Pancreas (tissue), 10 donors: ENCODE data around the gene C10orf88. TPM values are rescaled to one million over a fixed set of nuclear protein-coding genes. Genes with fewer than 3 reads are reported as not detected.

Experiments used
- ATAC-seq, 4 donors: fragments of 200-7000 bp; cut with Tn5 transposase; one replicate each; pipeline versions ENCODE4 v1.8.0 to v1.9.1; 2020; ENCODE audit warnings: mild to moderate bottlenecking in 4 of 4, moderate library complexity in 4 of 4
- DNase-seq, 6 donors: peaks; one replicate each; pipeline ENCODE4 v3.0.0-alpha.2; 2020
- FAIRE-seq: peaks from 2 replicates; lab custom pipeline; 2012; peaks lifted over from hg19 to GRCh38; lab: Jason Lieb, UNC
- H3K27ac ChIP-seq, 4 donors: fragments of 200-600 bp; sonication (generic); 1 replicate in 3 of 4; 2 replicates in 1 of 4; pipeline versions ENCODE4 v1.5.0 to v1.8.0; 2020
- H3K27me3 ChIP-seq, 4 donors: fragments of 200-600 bp; one replicate each; pipeline ENCODE4 v1.8.0; 2021
- H3K36me3 ChIP-seq, 3 donors: fragments of 200-600 bp; sonication (generic) in 1 of 3; one replicate each; pipeline versions ENCODE4 v1.5.0 to v1.8.0; 2020 to 2021
- H3K4me1 ChIP-seq, 3 donors: fragments of 200-600 bp; one replicate each; pipeline ENCODE4 v1.8.0; 2021
- H3K4me3 ChIP-seq, 4 donors: fragments of 200-600 bp; sonication (generic) in 2 of 4; one replicate each; pipeline versions ENCODE4 v1.5.0 to v1.8.0; 2020 to 2021
- H3K9me3 ChIP-seq, 4 donors: fragments of 200-600 bp; one replicate each; pipeline ENCODE4 v1.8.0; 2021
- CTCF ChIP-seq, 4 donors: fragments of 200-600 bp; sonication (generic) in 3 of 4; IDR thresholded peaks; one replicate each; pipeline versions ENCODE4 v1.5.0 to v1.8.0; 2021; ENCODE audit warnings: antibody characterized with exemption in 4 of 4
- WGBS, 2 donors: extraction: QIAGEN DNeasy Blood & Tissue Kit; methylation state at CpG; one replicate each; pipeline ENCODE4 v1.1.7; 2013; 5-methylcytosine and 5-hydroxymethylcytosine counted together
- intact Hi-C, 3 donors: fragments of 100-400 bp; cut with DNase I; formaldehyde crosslinking; loops; one replicate each; pipeline versions ENCODE4 v1.11.1 to v1.14.2; 2022
- polyA plus RNA-seq, 2 donors: library from polyadenylated mRNA; stranded (reverse); fragments of 200-250 nt; gene quantifications; one replicate each; pipeline ENCODE4 v1.2.3, GENCODE V29; 2013
- total RNA-seq, 6 donors: library from RNA; stranded (reverse); fragmentation: NEBNext Ultra II Directional in 4 of 6; extraction: Animal tissue kit (Norgen Biotek cat#: 25700) in 4 of 6; gene quantifications; one replicate each; pipeline versions ENCODE4 v1.2.1 to v1.2.4, GENCODE V29; 2021 to 2023
- donor health status: healthy with polysubstance abuse.
- donor health status: DM: no; HTN: no; CAD: no; lungs with moderate emphysema.
- donor health status: DM: no; HTN: no; CAD: no.
- donor health status: control.
- donor health status: control.
- donor health status: Bipolar disorder and iron deficiency.
- donor health status: DM: yes; HTN: yes; CAD: no.
- donor health status: DM: no; HTN: no; CAD: no.
- donor health status: DM: no; HTN: no; CAD: no.
- donor health status: DM: yes; HTN: yes; CAD: no.

The C10orf88 gene
- total and polyA plus RNA-seq, 8 donors: 2.2 to 5.6 (median 3.4) TPM

- intact Hi-C loops: no loop called here
- Histone ChIP-seq H3K4me1 (no peaks in the 10 kb centered on the region), H3K4me3 (no peak overlapping the region), H3K9me3 (no peaks in the 10 kb centered on the region), H3K36me3 (no peaks in the 10 kb centered on the region), H3K27ac (no peak overlapping the region), H3K27me3 (no peaks in the 10 kb centered on the region)
- WGBS, 2 donors: 86 to 89% methylated on average over 5 of the region's 5 CpGs
- FAIRE-seq (no peak), ATAC-seq (no peak), DNase-seq (no peak)
- TF ChIP-seq CTCF (IDR thresholded peaks at IDR 0.05): no peak
Measured at GRCh38 chr10:122894261-122894944, 59.6 kb downstream of the C10orf88 start.

GRCh38 chr10:122884166-122884565 lies 69.9 kb downstream of the C10orf88 start:
- DNase-seq (no peak), FAIRE-seq (no peak), ATAC-seq (no peak)
- no peak overlapping the region for H3K27ac ChIP-seq
- peaks cover 0 to 2% (median 0%) of the 10 kb centered on the region in 3 donors for H3K4me1 ChIP-seq
- H3K4me3 ChIP-seq: no peak overlapping the region
- no peaks in the 10 kb centered on the region for H3K36me3 ChIP-seq
- H3K9me3 ChIP-seq: no peaks in the 10 kb centered on the region
- H3K27me3 ChIP-seq: no peaks in the 10 kb centered on the region
- intact Hi-C loops: no loop called here
- no peak for TF ChIP-seq CTCF (IDR thresholded peaks at IDR 0.05)
- 98 to 100% methylated on average over 1 of the region's 1 CpG for WGBS, 2 donors

GRCh38 chr10:122882766-122883165 lies 71.3 kb downstream of the C10orf88 start:
- no peak for ATAC-seq

More at GRCh38 chr10:122882766-122883165, 71.3 kb downstream of the C10orf88 start:
- peaks cover 0 to 10% (median 0%) of the 10 kb centered on the region in 3 donors for H3K4me1 ChIP-seq
- FAIRE-seq (no peak), DNase-seq (no peak)
- H3K27me3 ChIP-seq: no peaks in the 10 kb centered on the region
- H3K9me3 ChIP-seq: no peaks in the 10 kb centered on the region
- no peak overlapping the region for H3K27ac ChIP-seq
- H3K36me3 ChIP-seq: no peaks in the 10 kb centered on the region
- intact Hi-C loops: no loop called here
- TF ChIP-seq CTCF (IDR thresholded peaks at IDR 0.05): no peak
- H3K4me3 ChIP-seq: no peak overlapping the region

Other genes starting within 250 kb of the C10orf88 start
- 1,000 to 10,000 TPM in 4 of 6 donors, 100 to 1,000 TPM in 2; 734 to 3,085 (median 1,884) TPM for gene CUZD1, start 108.4 kb downstream of the C10orf88 start, total RNA-seq
- gene CUZD1, start 108.4 kb downstream of the C10orf88 start, polyA plus RNA-seq: 1,000 to 10,000 TPM; 2,023 to 2,052 TPM
- gene FAM24B, start 74.6 kb downstream of the C10orf88 start, total RNA-seq: 1 to 10 TPM; 3.5 to 5.1 (median 4.8) TPM
- 1 to 10 TPM; 6.8 to 7.1 TPM for gene FAM24B, start 74.6 kb downstream of the C10orf88 start, polyA plus RNA-seq
- not detected for gene FAM24A, start 43.6 kb downstream of the C10orf88 start, total RNA-seq
- gene FAM24A, start 43.6 kb downstream of the C10orf88 start, polyA plus RNA-seq: not detected
- 1 to 10 TPM; 1.4 to 3.1 (median 2.2) TPM for gene PSTK, start 26.2 kb upstream of the C10orf88 start, total RNA-seq
- 1 to 10 TPM; 1.9 to 3.1 TPM for gene PSTK, start 26.2 kb upstream of the C10orf88 start, polyA plus RNA-seq
- 10 to 100 TPM in 3 of 6 donors, 1 to 10 TPM in 3; 7.4 to 13.1 (median 10.5) TPM for gene IKZF5, start 54.6 kb upstream of the C10orf88 start, total RNA-seq
- gene IKZF5, start 54.6 kb upstream of the C10orf88 start, polyA plus RNA-seq: 1 to 10 TPM; 6.2 to 8.5 TPM
- 10 to 100 TPM; 10.1 to 18.2 (median 13.3) TPM for gene ACADSB, start 54.8 kb upstream of the C10orf88 start, total RNA-seq
- 1 to 10 TPM; 3.6 to 6.4 TPM for gene ACADSB, start 54.8 kb upstream of the C10orf88 start, polyA plus RNA-seq
- under 1 TPM in 2 of 6 donors, not detected in 4; 0.29 to 0.53 TPM for gene HMX3, start 181.7 kb upstream of the C10orf88 start, total RNA-seq
- gene HMX3, start 181.7 kb upstream of the C10orf88 start, polyA plus RNA-seq: under 1 TPM in 1 of 2 donors, not detected in 1; 0.07 TPM
- gene HMX2, start 193.9 kb upstream of the C10orf88 start, total RNA-seq: under 1 TPM in 3 of 6 donors, not detected in 3; 0.14 to 0.25 (median 0.14) TPM
- under 1 TPM in 1 of 2 donors, not detected in 1; 0.19 TPM for gene HMX2, start 193.9 kb upstream of the C10orf88 start, polyA plus RNA-seq
- gene BUB3, start 200.2 kb upstream of the C10orf88 start, total RNA-seq: 10 to 100 TPM; 15.9 to 33.8 (median 24.0) TPM
- gene BUB3, start 200.2 kb upstream of the C10orf88 start, polyA plus RNA-seq: 10 to 100 TPM in 1 of 2 donors, 1 to 10 TPM in 1; 10.0 to 24.5 TPM